ENCODE measurements around the gene FAM13C.

FAM13C gene

DNA sequence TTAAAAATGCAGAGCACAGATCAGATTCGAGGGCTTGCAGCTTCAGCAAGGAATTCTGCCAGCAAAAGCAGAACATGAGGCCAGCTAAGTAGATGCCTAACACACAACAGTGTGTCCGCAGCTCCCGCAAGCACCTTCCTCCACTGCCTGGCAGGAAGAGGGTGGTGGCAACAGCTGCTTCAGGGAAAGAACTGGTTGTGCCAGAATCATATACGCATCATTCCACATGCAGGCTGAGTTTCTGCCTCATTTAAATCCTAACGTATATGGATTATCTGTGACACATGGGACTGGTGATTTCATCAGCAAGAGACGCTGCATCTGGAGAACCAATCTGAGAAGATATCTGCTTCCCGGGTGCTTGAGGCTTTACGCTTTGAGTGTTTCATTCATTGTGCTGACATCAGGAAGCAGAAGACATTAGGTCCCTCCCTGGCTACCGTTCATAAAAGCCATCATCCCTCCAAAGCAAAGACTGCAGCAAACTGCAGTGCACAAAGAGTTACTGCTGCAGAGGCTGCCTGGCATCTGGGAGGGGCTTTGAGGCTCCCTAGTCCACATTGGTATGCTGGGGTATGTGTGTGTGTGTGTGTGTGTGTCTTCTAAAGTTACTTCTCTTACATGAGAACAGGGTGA is 78.8 kb downstream of the FAM13C start:
- Mint-ChIP-seq H3K27me3 (no peaks in the 10 kb centered on the region), H3K36me3 (no peaks in the 10 kb centered on the region), H3K27ac (no peak overlapping the region), H3K9me3 (no peaks in the 10 kb centered on the region), H3K4me3 (no peak overlapping the region), H3K4me1 (no peaks in the 10 kb centered on the region)

DNA sequence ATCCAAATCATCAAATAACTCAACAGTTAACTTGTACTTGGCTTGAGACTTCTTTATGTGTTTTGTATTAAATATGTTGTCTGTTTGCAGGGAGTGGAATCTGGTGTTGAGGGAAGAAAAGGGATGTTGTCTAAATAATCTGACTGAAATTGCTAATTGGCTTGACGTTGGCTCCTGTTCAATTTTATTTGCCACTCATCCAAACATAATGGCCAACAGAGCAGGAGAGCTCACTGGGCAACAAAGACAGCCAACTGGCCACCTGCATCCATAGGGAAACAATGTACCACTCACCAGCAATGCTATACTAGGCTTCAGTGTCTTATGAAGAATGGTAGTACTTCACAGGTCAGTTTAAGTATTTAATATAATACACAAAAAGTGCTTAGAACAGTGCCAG is 80.5 kb downstream of the FAM13C start:
- Mint-ChIP-seq H3K4me1 (no peaks in the 10 kb centered on the region), H3K36me3 (no peaks in the 10 kb centered on the region), H3K27me3 (no peaks in the 10 kb centered on the region), H3K27ac (no peak overlapping the region), H3K4me3 (no peak overlapping the region), H3K9me3 (no peaks in the 10 kb centered on the region)

GRCh38 chr10:59279991-59280505 is 82.3 kb downstream of the FAM13C start:
- no peak overlapping the region for H3K4me3 Mint-ChIP-seq
- no peaks in the 10 kb centered on the region for H3K36me3 Mint-ChIP-seq
- no peak overlapping the region for H3K27ac Mint-ChIP-seq
- H3K27me3 Mint-ChIP-seq = no peaks in the 10 kb centered on the region
- H3K4me1 Mint-ChIP-seq = no peaks in the 10 kb centered on the region
- H3K9me3 Mint-ChIP-seq = no peaks in the 10 kb centered on the region

GRCh38 chr10:59279476-59279875 is 82.9 kb downstream of the FAM13C start:
- Mint-ChIP-seq H3K36me3 (no peaks in the 10 kb centered on the region), H3K4me3 (no peak overlapping the region), H3K27ac (no peak overlapping the region), H3K9me3 (no peaks in the 10 kb centered on the region), H3K27me3 (no peaks in the 10 kb centered on the region), H3K4me1 (no peaks in the 10 kb centered on the region)

DNA sequence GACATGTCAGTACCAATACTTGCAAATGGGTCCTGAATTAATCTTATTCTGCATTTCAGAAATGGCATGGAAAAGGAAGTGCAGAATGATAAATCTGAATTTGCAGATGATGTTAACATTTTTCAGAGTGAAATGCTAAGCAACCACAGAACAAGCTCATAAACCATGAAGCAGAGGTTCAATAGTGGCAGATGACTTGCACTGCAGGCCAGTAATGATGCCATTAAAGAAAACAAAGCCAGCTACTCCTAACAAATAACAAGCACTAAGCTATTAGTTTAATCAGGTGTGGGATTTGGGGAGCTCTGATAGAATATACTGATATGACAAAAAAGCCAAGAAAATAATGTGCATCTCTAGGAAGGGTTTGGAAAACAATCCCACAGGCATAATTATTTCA is 85.4 kb downstream of the FAM13C start:
- Mint-ChIP-seq H3K27me3 (no peaks in the 10 kb centered on the region), H3K4me3 (no peak overlapping the region), H3K36me3 (no peaks in the 10 kb centered on the region), H3K4me1 (no peaks in the 10 kb centered on the region), H3K27ac (no peak overlapping the region), H3K9me3 (no peaks in the 10 kb centered on the region)

DNA sequence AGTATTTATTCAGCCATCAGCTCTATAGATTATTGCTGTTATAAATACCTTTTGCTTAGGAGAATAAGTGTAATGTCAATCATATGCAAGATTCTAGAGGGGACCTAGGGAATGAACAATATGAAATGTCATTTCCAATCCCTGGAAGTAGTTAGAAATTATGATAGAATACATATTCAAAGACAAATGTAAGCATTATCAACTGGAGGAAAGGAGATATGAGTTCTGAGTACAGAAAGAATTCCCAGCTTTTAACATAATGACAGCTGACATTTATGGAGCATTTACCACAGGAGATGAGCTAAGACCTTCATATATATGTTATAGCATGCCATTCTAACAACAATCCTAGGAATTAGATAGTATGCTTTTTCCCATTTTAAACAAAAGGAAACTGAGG is 86.2 kb downstream of the FAM13C start:
- no peak overlapping the region for H3K27ac Mint-ChIP-seq
- H3K4me1 Mint-ChIP-seq = no peaks in the 10 kb centered on the region
- H3K27me3 Mint-ChIP-seq = no peaks in the 10 kb centered on the region
- no peaks in the 10 kb centered on the region for H3K36me3 Mint-ChIP-seq
- H3K9me3 Mint-ChIP-seq = no peaks in the 10 kb centered on the region
- H3K4me3 Mint-ChIP-seq = no peak overlapping the region

DNA sequence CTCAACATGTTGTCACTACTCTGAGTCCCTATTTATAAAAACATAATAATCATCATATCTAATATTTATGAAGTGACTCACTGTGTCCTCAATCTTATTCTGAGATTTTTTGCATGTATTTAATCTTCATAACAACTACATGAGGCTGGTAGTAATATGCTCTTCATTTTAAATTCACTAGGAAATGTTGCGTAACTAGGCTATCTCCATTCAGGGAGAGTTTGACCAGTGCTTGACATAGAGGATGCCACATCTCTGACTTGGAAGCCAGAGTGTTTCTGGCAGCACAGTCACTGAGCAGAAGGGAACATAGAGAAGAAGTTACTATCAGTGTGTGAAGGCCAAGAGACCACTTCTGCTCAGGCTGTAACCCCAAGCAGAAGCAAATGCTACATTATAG is 88.9 kb downstream of the FAM13C start:
- Mint-ChIP-seq H3K36me3 (no peaks in the 10 kb centered on the region), H3K4me3 (no peak overlapping the region), H3K27me3 (no peaks in the 10 kb centered on the region), H3K4me1 (no peaks in the 10 kb centered on the region), H3K27ac (no peak overlapping the region), H3K9me3 (peaks cover 6% of the 10 kb centered on the region)

DNA sequence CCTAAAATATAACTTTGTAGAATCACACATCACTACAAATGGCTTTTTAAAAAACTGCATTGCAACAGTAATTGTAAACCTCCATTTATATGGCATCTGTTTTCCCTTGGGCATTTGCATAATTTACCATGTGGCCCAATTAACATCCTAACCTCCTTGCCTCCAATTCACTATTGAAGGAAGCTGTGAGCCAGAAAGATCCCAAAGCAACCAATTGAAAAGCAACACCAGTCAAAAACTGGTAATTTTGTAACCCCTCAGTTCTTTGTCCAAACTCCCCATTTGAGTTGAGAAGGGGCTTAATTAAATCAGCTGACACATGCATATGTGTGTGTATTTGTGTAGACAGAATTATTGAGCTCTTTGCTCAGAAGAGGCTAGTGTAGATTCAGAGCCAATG is 90.3 kb downstream of the FAM13C start:
- no peaks in the 10 kb centered on the region for H3K4me1 Mint-ChIP-seq
- H3K9me3 Mint-ChIP-seq = peaks cover 14% of the 10 kb centered on the region
- H3K27me3 Mint-ChIP-seq = no peaks in the 10 kb centered on the region
- H3K27ac Mint-ChIP-seq = no peak overlapping the region
- H3K36me3 Mint-ChIP-seq = no peaks in the 10 kb centered on the region
- H3K4me3 Mint-ChIP-seq = no peak overlapping the region

DNA sequence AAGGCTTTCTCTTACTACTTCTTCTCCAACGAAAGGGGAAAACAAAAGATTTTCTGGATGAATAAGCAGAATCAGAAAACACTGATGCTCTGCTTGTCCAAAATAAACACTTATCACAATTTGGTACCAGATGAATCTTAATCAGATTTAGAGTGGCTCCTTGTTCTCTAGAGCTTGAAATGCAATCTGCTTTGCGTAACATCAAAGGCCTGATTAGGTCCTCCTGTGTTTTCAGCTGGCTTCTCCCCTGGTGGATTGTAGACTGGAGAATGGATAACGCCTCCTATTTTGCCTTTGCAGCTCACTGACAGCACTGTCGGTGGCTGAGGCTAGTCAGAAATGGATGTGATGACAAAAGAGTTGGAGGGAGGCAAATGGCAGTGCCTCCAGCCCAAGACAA is 91.2 kb downstream of the FAM13C start:
- H3K36me3 Mint-ChIP-seq = no peaks in the 10 kb centered on the region
- peaks cover 14% of the 10 kb centered on the region for H3K9me3 Mint-ChIP-seq
- H3K4me3 Mint-ChIP-seq = no peak overlapping the region
- no peaks in the 10 kb centered on the region for H3K27me3 Mint-ChIP-seq
- H3K4me1 Mint-ChIP-seq = no peaks in the 10 kb centered on the region
- H3K27ac Mint-ChIP-seq = no peak overlapping the region

- H3K4me1 Mint-ChIP-seq = no peaks in the 10 kb centered on the region
- H3K27me3 Mint-ChIP-seq = no peaks in the 10 kb centered on the region
- peaks cover 14% of the 10 kb centered on the region for H3K9me3 Mint-ChIP-seq
- H3K36me3 Mint-ChIP-seq = no peaks in the 10 kb centered on the region
- no peak overlapping the region for H3K27ac Mint-ChIP-seq
- H3K4me3 Mint-ChIP-seq = no peak overlapping the region
Observed at GRCh38 chr10:59270492-59270891, 91.9 kb downstream of the FAM13C start.

DNA sequence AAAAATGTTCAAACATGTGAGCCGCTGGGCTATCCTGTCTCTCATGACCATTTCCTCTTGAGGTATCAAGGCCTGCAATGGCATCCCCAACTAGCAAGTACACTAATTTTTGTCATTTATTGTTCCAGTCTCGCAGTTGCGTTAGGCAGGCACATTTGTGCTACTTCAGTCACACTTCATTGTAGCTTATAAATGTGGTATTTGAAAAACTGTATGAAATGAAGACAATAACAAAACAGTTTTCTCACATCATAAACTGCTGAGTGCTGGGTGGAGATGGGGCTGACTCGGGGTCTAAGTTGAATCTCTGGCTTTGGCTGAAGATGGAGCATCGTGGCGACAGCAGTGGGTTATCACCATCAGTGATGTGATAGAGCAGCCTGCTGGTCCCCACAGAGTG is 92.7 kb downstream of the FAM13C start:
- Mint-ChIP-seq H3K9me3 (peaks cover 14% of the 10 kb centered on the region), H3K4me1 (no peaks in the 10 kb centered on the region)

GRCh38 chr10:59268460-59268859 is 93.9 kb downstream of the FAM13C start:
- Mint-ChIP-seq H3K27me3 (no peaks in the 10 kb centered on the region), H3K4me3 (no peak overlapping the region), H3K4me1 (no peaks in the 10 kb centered on the region), H3K36me3 (no peaks in the 10 kb centered on the region), H3K9me3 (peaks cover 14% of the 10 kb centered on the region), H3K27ac (no peak overlapping the region)

More for the DNA sequence above, 92.7 kb downstream of the FAM13C start:
- H3K27ac Mint-ChIP-seq = no peak overlapping the region
- no peaks in the 10 kb centered on the region for H3K27me3 Mint-ChIP-seq
- no peak overlapping the region for H3K4me3 Mint-ChIP-seq
- no peaks in the 10 kb centered on the region for H3K36me3 Mint-ChIP-seq

GRCh38 chr10:59266321-59266720 is 96.0 kb downstream of the FAM13C start:
- Mint-ChIP-seq H3K4me3 (no peak overlapping the region), H3K27me3 (no peaks in the 10 kb centered on the region), H3K27ac (no peak overlapping the region), H3K4me1 (no peaks in the 10 kb centered on the region), H3K36me3 (no peaks in the 10 kb centered on the region), H3K9me3 (peaks cover 14% of the 10 kb centered on the region)

DNA sequence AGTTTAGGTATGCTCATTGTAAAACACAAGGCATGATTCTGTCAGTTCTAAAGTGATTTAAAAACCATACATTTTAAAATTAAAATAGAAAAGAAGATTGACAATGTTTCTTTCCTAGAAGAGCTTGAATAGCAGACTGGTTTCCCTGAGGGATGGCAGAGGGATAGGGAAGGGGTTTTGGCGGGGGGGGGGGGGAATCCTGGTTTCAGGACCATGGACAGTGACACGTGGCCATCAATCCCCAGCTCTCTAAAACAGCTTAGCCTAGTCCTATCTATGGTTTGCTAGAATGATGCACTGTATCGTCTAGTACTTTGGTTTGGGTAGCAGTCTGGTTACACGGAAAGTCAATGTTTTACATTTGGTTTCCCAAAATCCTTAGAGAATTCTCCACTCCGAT is 97.2 kb downstream of the FAM13C start:
- H3K27me3 Mint-ChIP-seq = no peaks in the 10 kb centered on the region
- no peaks in the 10 kb centered on the region for H3K4me1 Mint-ChIP-seq
- H3K36me3 Mint-ChIP-seq = no peaks in the 10 kb centered on the region
- H3K27ac Mint-ChIP-seq = no peak overlapping the region
- no peak overlapping the region for H3K4me3 Mint-ChIP-seq
- peaks cover 9% of the 10 kb centered on the region for H3K9me3 Mint-ChIP-seq

GRCh38 chr10:59258890-59259289 is 103.5 kb downstream of the FAM13C start:
- Mint-ChIP-seq H3K4me1 (no peaks in the 10 kb centered on the region), H3K4me3 (no peak overlapping the region), H3K36me3 (no peaks in the 10 kb centered on the region), H3K27me3 (no peaks in the 10 kb centered on the region), H3K9me3 (no peaks in the 10 kb centered on the region), H3K27ac (no peak overlapping the region)

GRCh38 chr10:59257224-59257623 is 105.1 kb downstream of the FAM13C start:
- H3K4me1 Mint-ChIP-seq = no peaks in the 10 kb centered on the region
- H3K4me3 Mint-ChIP-seq = no peak overlapping the region
- no peaks in the 10 kb centered on the region for H3K27me3 Mint-ChIP-seq
- no peak overlapping the region for H3K27ac Mint-ChIP-seq
- H3K36me3 Mint-ChIP-seq = no peaks in the 10 kb centered on the region
- no peaks in the 10 kb centered on the region for H3K9me3 Mint-ChIP-seq

- Mint-ChIP-seq H3K36me3 (no peaks in the 10 kb centered on the region), H3K27me3 (no peaks in the 10 kb centered on the region), H3K4me3 (no peak overlapping the region), H3K4me1 (no peaks in the 10 kb centered on the region), H3K27ac (no peak overlapping the region), H3K9me3 (peaks cover 5% of the 10 kb centered on the region)
Observed at GRCh38 chr10:59255463-59255862, 106.9 kb downstream of the FAM13C start.
